ENCODE results near the gene DNASE1. TPM values are rescaled to one million over a fixed set of nuclear protein-coding genes. Genes with fewer than 3 reads are reported as not detected.

Gene DNASE1
- total RNA-seq, 1 donor from 2014 or later: 14.3 TPM

GRCh38 chr16:3673201-3673600 lies 18.7 kb downstream of the DNASE1 start:
- intact Hi-C loops (cut with DNase I): no loop called here
- DNase-seq (no peak), ATAC-seq (no peak)
- Histone ChIP-seq H3K27ac (no peak overlapping the region), H3K4me3 (no peak overlapping the region), H3K36me3 (peaks cover 71% of the 10 kb centered on the region), H3K27me3 (ENCODE audit: low read depth) (no peaks in the 10 kb centered on the region), H3K9me3 (no peaks in the 10 kb centered on the region), H3K4me1 (no peaks in the 10 kb centered on the region)
- TF ChIP-seq CTCF (IDR thresholded peaks at IDR 0.05): no peak

- no peak for TF ChIP-seq CTCF (IDR thresholded peaks at IDR 0.05)
- Histone ChIP-seq H3K4me3 (no peak overlapping the region), H3K27me3 (ENCODE audit: low read depth) (no peaks in the 10 kb centered on the region), H3K27ac (no peak overlapping the region), H3K4me1 (no peaks in the 10 kb centered on the region), H3K9me3 (no peaks in the 10 kb centered on the region), H3K36me3 (peaks cover 71% of the 10 kb centered on the region)
- ATAC-seq (no peak), DNase-seq (no peak)
- intact Hi-C loops (cut with DNase I): no loop called here
Observed at GRCh38 chr16:3673676-3674377, 19.3 kb downstream of the DNASE1 start.

GRCh38 chr16:3674513-3675295 lies 20.2 kb downstream of the DNASE1 start:
- H3K9me3 ChIP-seq: no peaks in the 10 kb centered on the region
- H3K4me3 ChIP-seq: no peak overlapping the region
- intact Hi-C loops (cut with DNase I): no loop called here
- no peak for ATAC-seq
- no peak for TF ChIP-seq CTCF (IDR thresholded peaks at IDR 0.05)
- no peaks in the 10 kb centered on the region for H3K4me1 ChIP-seq
- DNase-seq: no peak
- peaks cover 77% of the 10 kb centered on the region for H3K36me3 ChIP-seq
- no peaks in the 10 kb centered on the region for H3K27me3 ChIP-seq (ENCODE audit: low read depth)
- no peak overlapping the region for H3K27ac ChIP-seq

- TF ChIP-seq CTCF (IDR thresholded peaks at IDR 0.05): no peak
- ATAC-seq (no peak), DNase-seq (no peak)
- intact Hi-C loops (cut with DNase I): no loop called here
- H3K4me3 ChIP-seq: no peak overlapping the region
- H3K36me3 ChIP-seq: peaks cover 83% of the 10 kb centered on the region
- H3K4me1 ChIP-seq: no peaks in the 10 kb centered on the region
- H3K27ac ChIP-seq: no peak overlapping the region
- no peaks in the 10 kb centered on the region for H3K9me3 ChIP-seq
- no peaks in the 10 kb centered on the region for H3K27me3 ChIP-seq (ENCODE audit: low read depth)
Observed at GRCh38 chr16:3675601-3676130, 21.2 kb downstream of the DNASE1 start.

- H3K9me3 ChIP-seq: no peaks in the 10 kb centered on the region
- DNase-seq (no peak), ATAC-seq (no peak)
- no peaks in the 10 kb centered on the region for H3K27me3 ChIP-seq (ENCODE audit: low read depth)
- no peak for TF ChIP-seq CTCF (IDR thresholded peaks at IDR 0.05)
- peaks cover 82% of the 10 kb centered on the region for H3K36me3 ChIP-seq
- no peaks in the 10 kb centered on the region for H3K4me1 ChIP-seq
- H3K4me3 ChIP-seq: no peak overlapping the region
- intact Hi-C loops (cut with DNase I): no loop called here
- H3K27ac ChIP-seq: no peak overlapping the region
Observed at GRCh38 chr16:3677994-3678393, 23.5 kb downstream of the DNASE1 start.
